GM23338 (cell line): Measurements from ENCODE around the gene DOCK6.

Experiments
- CREB1 ChIP-seq: fragments of 250-450 bp; sonication (Bioruptor Pico); IDR thresholded peaks from 2 replicates; pipeline ENCODE4 v1.5.0; 2020; ENCODE audit warnings: low read depth, mild to moderate bottlenecking, moderate library complexity
- CTCF ChIP-seq, 2 experiments: fragments of 200-600 bp in 1 of 2; sonication (generic) in 1 of 2; conservative IDR thresholded peaks; 2 replicates each; pipeline versions ENCODE4 v1.5.1 to v1.6.1; 2016 to 2017; ENCODE audit warnings: antibody characterized with exemption in 2 of 2, low read depth in 2 of 2, mild to moderate bottlenecking in 2 of 2, moderate library complexity in 1 of 2
- EZH2 ChIP-seq: fragments of 200-600 bp; sonication (generic); IDR thresholded peaks from one replicate; pipeline ENCODE4 v1.8.0; 2017; ENCODE audit warnings: antibody characterized with exemption, mild to moderate bottlenecking, low read depth; ENCODE audit not compliant: unreplicated experiment
- EZH2phosphoT487 ChIP-seq: fragments of 200-600 bp; sonication (generic); IDR thresholded peaks from one replicate; pipeline ENCODE4 v1.8.1; 2018; ENCODE audit warnings: antibody characterized with exemption; ENCODE audit not compliant: unreplicated experiment
- JUNB ChIP-seq: IDR thresholded peaks from one replicate; pipeline ENCODE4 v1.6.1; 2016; ENCODE audit warnings: antibody characterized with exemption; ENCODE audit not compliant: unreplicated experiment
- POLR2AphosphoS5 ChIP-seq: IDR thresholded peaks from 2 replicates; pipeline ENCODE4 v1.6.1; 2016; ENCODE audit warnings: antibody characterized with exemption, low read depth
- ZNF114 ChIP-seq: fragments of 250-450 bp; sonication (Bioruptor Pico); IDR thresholded peaks from 2 replicates; pipeline ENCODE4 v1.5.0; 2020; ENCODE audit warnings: mild to moderate bottlenecking, moderate library complexity

- no peak for TF ChIP-seq CTCF (conservative IDR thresholded peaks at IDR 0.05; ENCODE audit: low read depth in 2 of 2)
- no peak for TF ChIP-seq JUNB
- TF ChIP-seq EZH2phosphoT487 = no peak
- no peak for TF ChIP-seq EZH2
- no peak for TF ChIP-seq POLR2AphosphoS5
- TF ChIP-seq CREB1 (CRISPR knock-in tag) = no peak
- TF ChIP-seq ZNF114 (CRISPR knock-in tag) = no peak
These were observed 37.9 kb downstream of the DOCK6 start for GRCh38 chr19:11224429-11224828.
